H1 (cell line): Measurements from ENCODE around the gene LMNTD1. TPM values are rescaled to one million over a fixed set of nuclear protein-coding genes. Genes with fewer than 3 reads are reported as not detected.

Experiments
- CTCF ChIA-PET: fragments of 300-600 bp; sonication (Branson Sonifier 250); formaldehyde crosslinking; loops from one replicate; lab custom pipeline; 2021; ENCODE audit not compliant: partially characterized antibody; lab: Charles Lee
- POLR2A ChIA-PET: fragments of 300-600 bp; sonication (Branson Sonifier 250); formaldehyde crosslinking; loops from one replicate; lab custom pipeline; 2021; ENCODE audit warnings: inconsistent platforms; ENCODE audit not compliant: partially characterized antibody; lab: Charles Lee
- DNase-seq, 2 experiments: peaks; one replicate each; pipeline versions ENCODE4 v3.0.0 to v3.0.0-alpha.2; 2010 to 2022; ENCODE audit warnings: low spot score in 2 of 2, low read depth in 1 of 2, mixed read lengths in 1 of 2
- FAIRE-seq: peaks from 2 replicates; lab custom pipeline; 2011; peaks lifted over from hg19 to GRCh38; lab: Jason Lieb, UNC
- H2AFZ ChIP-seq: 2 replicates; pipeline ENCODE4 v1.8.1; 2012; ENCODE audit warnings: low read length, inconsistent platforms
- H2AK5ac ChIP-seq: 2 replicates; pipeline ENCODE4 v1.6.1; 2013; ENCODE audit warnings: low read depth, low read length
- H2BK120ac ChIP-seq: replicated peaks from 2 replicates; pipeline ENCODE3; 2013; ENCODE audit warnings: low read depth, low read length, inconsistent platforms
- H2BK12ac ChIP-seq: 2 replicates; pipeline ENCODE4 v1.6.1; 2013; ENCODE audit warnings: low read depth, low read length
- H2BK15ac ChIP-seq: 2 replicates; pipeline ENCODE4 v1.6.1; 2013; ENCODE audit warnings: low read length
- H2BK20ac ChIP-seq: 2 replicates; pipeline ENCODE4 v1.6.1; 2013; ENCODE audit warnings: low read length
- H2BK5ac ChIP-seq: 2 replicates; pipeline ENCODE4 v1.6.1; 2013; ENCODE audit warnings: low read depth, low read length
- H3K14ac ChIP-seq: 2 replicates; pipeline ENCODE4 v1.6.1; 2013; ENCODE audit warnings: inconsistent platforms; ENCODE audit not compliant: insufficient read length
- H3K18ac ChIP-seq: 2 replicates; pipeline ENCODE4 v1.6.1; 2013; ENCODE audit warnings: low read length; ENCODE audit errors: extremely low read depth
- H3K23ac ChIP-seq: 2 replicates; pipeline ENCODE4 v1.6.1; 2013; ENCODE audit warnings: inconsistent platforms; ENCODE audit not compliant: insufficient read length
- H3K23me2 ChIP-seq: 2 replicates; pipeline ENCODE4 v1.6.1; 2013; ENCODE audit warnings: low read depth, low read length
- H3K27ac ChIP-seq: 2 replicates; pipeline ENCODE4 v1.6.1; 2011; ENCODE audit warnings: low read depth, low read length, inconsistent platforms
- H3K27me3 ChIP-seq, 4 experiments: replicated peaks in 1 of 4; 1 replicate in 1 of 4; 2 replicates in 3 of 4; pipeline versions ENCODE4 v1.6.1 to v1.8.1; 2011 to 2013; ENCODE audit warnings: low read length in 3 of 4, mild to moderate bottlenecking in 3 of 4, inconsistent platforms in 2 of 4, mixed read lengths in 2 of 4, moderate library complexity in 1 of 4; ENCODE audit not compliant: control insufficient read depth in 3 of 4, insufficient read depth in 3 of 4; ENCODE audit errors: extremely low read depth in 1 of 4
- H3K36me3 ChIP-seq, 4 experiments: 2 replicates each; pipeline versions ENCODE4 v1.6.1 to v1.8.1; 2011 to 2013; ENCODE audit warnings: mild to moderate bottlenecking in 4 of 4, low read length in 3 of 4, moderate library complexity in 2 of 4, control low read depth in 1 of 4, inconsistent platforms in 1 of 4; ENCODE audit not compliant: insufficient read depth in 4 of 4, control insufficient read depth in 2 of 4
- H3K4ac ChIP-seq: replicated peaks from 2 replicates; pipeline ENCODE3; 2013; ENCODE audit warnings: low read length, low read depth, mixed read lengths, inconsistent platforms; ENCODE audit not compliant: insufficient read length
- H3K4me1 ChIP-seq, 4 experiments: replicated peaks in 1 of 4; 1 replicate in 1 of 4; 2 replicates in 3 of 4; pipeline versions ENCODE4 v1.6.1 to v1.8.1; 2011 to 2013; ENCODE audit warnings: low read length in 3 of 4, inconsistent platforms in 2 of 4, mixed read lengths in 1 of 4; ENCODE audit not compliant: insufficient read depth in 4 of 4, control insufficient read depth in 3 of 4
- H3K4me2 ChIP-seq, 2 experiments: 2 replicates each; pipeline versions ENCODE4 v1.6.1 to v1.8.1; 2011 to 2013; ENCODE audit warnings: low read depth in 2 of 2, low read length in 2 of 2, control low read depth in 1 of 2, inconsistent platforms in 1 of 2, mild to moderate bottlenecking in 1 of 2; ENCODE audit not compliant: insufficient read depth in 1 of 2
- H3K4me3 ChIP-seq, 4 experiments: fragments of 200-600, 300-600 bp in 1 of 4; sonication (generic), shearing (Covaris generic), sonication (Bioruptor Twin) in 1 of 4; 2 replicates each; pipeline versions ENCODE4 v1.5.1 to v1.8.1; 2011 to 2016; ENCODE audit warnings: low read length in 4 of 4, low read depth in 3 of 4, control low read depth in 2 of 4, inconsistent platforms in 2 of 4, mild to moderate bottlenecking in 2 of 4, mixed read lengths in 1 of 4, moderate library complexity in 1 of 4; ENCODE audit not compliant: insufficient read depth in 2 of 4; ENCODE audit errors: extremely low read depth in 1 of 4
- H3K56ac ChIP-seq: replicated peaks from 2 replicates; pipeline ENCODE3; 2013; ENCODE audit warnings: low read depth, mild to moderate bottlenecking, mixed read lengths, low read length, inconsistent platforms; ENCODE audit not compliant: insufficient read length
- H3K79me1 ChIP-seq: 2 replicates; pipeline ENCODE4 v1.6.1; 2013; ENCODE audit warnings: low read depth, low read length, control low read depth
- H3K79me2 ChIP-seq, 2 experiments: 2 replicates each; pipeline versions ENCODE4 v1.6.1 to v1.8.1; 2012 to 2013; ENCODE audit warnings: low read length in 2 of 2, mild to moderate bottlenecking in 2 of 2, inconsistent platforms in 1 of 2; ENCODE audit not compliant: insufficient read depth in 2 of 2, control insufficient read depth in 1 of 2
- H3K9ac ChIP-seq, 4 experiments: replicated peaks in 1 of 4; 1 replicate in 1 of 4; 2 replicates in 3 of 4; pipeline versions ENCODE4 v1.6.1 to v1.8.1; 2011 to 2013; ENCODE audit warnings: low read depth in 3 of 4, low read length in 3 of 4, control low read depth in 2 of 4, mild to moderate bottlenecking in 2 of 4, moderate library complexity in 2 of 4, inconsistent platforms in 1 of 4; ENCODE audit errors: extremely low read depth in 1 of 4
- H3K9me3 ChIP-seq, 2 experiments: 2 replicates each; pipeline versions ENCODE4 v1.6.1 to v1.8.1; 2012 to 2013; ENCODE audit warnings: mild to moderate bottlenecking in 2 of 2, moderate library complexity in 2 of 2, control low read depth in 1 of 2, inconsistent platforms in 1 of 2, low read depth in 1 of 2, low read length in 1 of 2, mixed read lengths in 1 of 2; ENCODE audit not compliant: insufficient read depth in 2 of 2
- H4K20me1 ChIP-seq, 2 experiments: replicated peaks in 1 of 2; 2 replicates each; pipeline versions ENCODE3 to v1.8.1; 2011 to 2013; ENCODE audit warnings: inconsistent platforms in 2 of 2, low read length in 2 of 2, mild to moderate bottlenecking in 1 of 2; ENCODE audit not compliant: insufficient read depth in 2 of 2, control insufficient read depth in 1 of 2
- H4K5ac ChIP-seq: 2 replicates; pipeline ENCODE4 v1.6.1; 2013; ENCODE audit warnings: low read length, low read depth, mixed read lengths, inconsistent platforms; ENCODE audit not compliant: insufficient read length
- H4K8ac ChIP-seq: 2 replicates; pipeline ENCODE4 v1.8.0; 2013; ENCODE audit warnings: mild to moderate bottlenecking, moderate library complexity, low read length, inconsistent platforms; ENCODE audit not compliant: insufficient read depth; ENCODE audit errors: extremely low read depth
- H4K91ac ChIP-seq: replicated peaks from 2 replicates; pipeline ENCODE3; 2013; ENCODE audit warnings: low read length, mixed read lengths, inconsistent platforms; ENCODE audit not compliant: insufficient read length
- ASH2L ChIP-seq: fragments of 200-600, 300-600 bp; sonication (generic); IDR thresholded peaks from one replicate; pipeline ENCODE4 v1.7.1; 2017; ENCODE audit warnings: low read length
- EP300 ChIP-seq, 2 experiments: IDR thresholded peaks; 1 replicate in 1 of 2; 2 replicates in 1 of 2; pipeline ENCODE4 v1.6.1; 2011 to 2012; ENCODE audit warnings: low read depth in 2 of 2, low read length in 2 of 2, mild to moderate bottlenecking in 2 of 2, borderline replicate concordance in 1 of 2, inconsistent platforms in 1 of 2, moderate library complexity in 1 of 2
- HDAC6 ChIP-seq: IDR thresholded peaks from one replicate; pipeline ENCODE4 v1.7.1; 2012; ENCODE audit warnings: low read depth, mild to moderate bottlenecking, inconsistent platforms, low read length, moderate library complexity
- POLR2A ChIP-seq, 2 experiments: IDR thresholded peaks; 1 replicate in 1 of 2; 2 replicates in 1 of 2; pipeline ENCODE4 v1.6.1; 2011; ENCODE audit warnings: low read depth in 2 of 2, low read length in 2 of 2, mild to moderate bottlenecking in 2 of 2; ENCODE audit errors: control extremely low read depth in 1 of 2
- POU5F1 ChIP-seq: IDR thresholded peaks from 2 replicates; pipeline ENCODE4 v1.6.1; 2011; ENCODE audit warnings: low read depth, mild to moderate bottlenecking, low read length, moderate library complexity
- RAD21 ChIP-seq, 2 experiments: IDR thresholded peaks in 1 of 2; conservative IDR thresholded peaks in 1 of 2; 2 replicates each; pipeline ENCODE4 v1.6.1; 2011; ENCODE audit warnings: low read depth in 2 of 2, low read length in 2 of 2, improper control_type of control experiment in 1 of 2, inconsistent platforms in 1 of 2, mild to moderate bottlenecking in 1 of 2, moderate library complexity in 1 of 2
- RFX5 ChIP-seq: IDR thresholded peaks from 2 replicates; pipeline ENCODE4 v1.6.1; 2011; ENCODE audit warnings: low read depth, low read length, improper control_type of control experiment, borderline replicate concordance
- RNF2 ChIP-seq: fragments of 200-900, 300-1000 bp; sonication (generic); IDR thresholded peaks from 2 replicates; pipeline ENCODE4 v1.7.1; 2016; ENCODE audit warnings: borderline replicate concordance, low read depth, mild to moderate bottlenecking, antibody characterized with exemption, low read length; ENCODE audit not compliant: poor library complexity, severe bottlenecking; ENCODE audit errors: missing control alignments
- SIN3A ChIP-seq, 2 experiments: IDR thresholded peaks in 1 of 2; conservative IDR thresholded peaks in 1 of 2; 2 replicates each; pipeline ENCODE4 v1.6.1; 2011 to 2012; ENCODE audit warnings: low read length in 2 of 2, improper control_type of control experiment in 1 of 2, low read depth in 1 of 2, mild to moderate bottlenecking in 1 of 2
- SIRT6 ChIP-seq: IDR thresholded peaks from one replicate; pipeline ENCODE4 v1.7.1; 2012; ENCODE audit warnings: low read length, inconsistent platforms
- TAF7 ChIP-seq: optimal IDR thresholded peaks from 2 replicates; pipeline ENCODE3; 2011; ENCODE audit warnings: low read depth, mild to moderate bottlenecking, inconsistent platforms, low read length, moderate library complexity, borderline replicate concordance
- TEAD4 ChIP-seq: IDR thresholded peaks from 2 replicates; pipeline ENCODE4 v1.6.1; 2012; ENCODE audit warnings: low read depth, low read length, inconsistent platforms, mixed read lengths
- WGBS, 2 experiments: shearing (Covaris generic) in 1 of 2; methylation state at CpG; one replicate each; pipeline versions ENCODE4 v1.1.6 to v1.1.7; 2013 to 2015; ENCODE audit warnings: low lambda C conversion rate in 2 of 2, mixed read lengths in 2 of 2, inconsistent platforms in 1 of 2, low coverage in 1 of 2, missing lambda C conversion rate in 1 of 2; ENCODE audit not compliant: insufficient replicate concordance in 2 of 2, insufficient coverage in 1 of 2, insufficient read length in 1 of 2; ENCODE audit errors: extremely low coverage in 1 of 2, missing lambda C conversion rate in 1 of 2; 5-methylcytosine and 5-hydroxymethylcytosine counted together
- polyA plus RNA-seq, 7 experiments: library from polyadenylated mRNA; depleted of rRNA in 3 of 7; stranded (reverse) in 5 of 7; unstranded in 2 of 7; fragments of >200 nt in 5 of 7; fragments of 200-250 nt in 2 of 7; gene quantifications; 1 replicate in 5 of 7; 2 replicates in 1 of 7; 4 replicates in 1 of 7; pipeline versions ENCODE4 v1.2.1 to v1.2.3, GENCODE V29; 2011 to 2013; ENCODE audit warnings: missing spikeins in 2 of 7, mixed read lengths in 2 of 7
- total RNA-seq: library from RNA; stranded (reverse); fragmentation: NEBNext Ultra II Directional; extraction: Animal tissue kit (Norgen Biotek cat#: 25700); gene quantifications from 2 replicates; pipeline ENCODE4 v1.2.1, GENCODE V29; 2021
- TF ChIP-seq, protein P1 (sequence below): IDR thresholded peaks from 2 replicates; pipeline ENCODE4 v1.6.1; 2012; ENCODE audit warnings: inconsistent platforms

Gene LMNTD1
- total and polyA plus RNA-seq, 2 of the 8 experiments (the other 6 are each of a cell fraction or from before 2014, with no cell fraction given): not detected

DNA sequence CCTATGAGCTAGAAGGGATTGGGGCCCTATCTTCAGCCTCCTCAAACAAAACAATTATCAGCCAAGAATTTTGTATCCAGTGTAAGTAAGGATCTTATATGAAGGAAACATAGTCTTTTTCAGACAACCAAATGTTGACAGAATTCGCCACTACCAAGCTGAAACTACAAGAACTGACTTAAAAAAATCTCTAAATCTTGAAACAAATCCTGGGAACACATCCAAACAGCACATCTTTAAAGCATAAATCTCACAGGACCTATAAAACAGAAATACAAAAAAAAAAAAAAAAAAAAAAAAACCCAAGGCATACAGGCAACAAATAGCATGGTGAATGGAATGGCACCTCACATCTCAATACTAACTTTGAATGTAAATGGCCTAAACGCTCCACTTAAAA, 41.3 kb upstream of the LMNTD1 start:
- no peak overlapping the region for H2BK5ac ChIP-seq
- CTCF ChIA-PET: interaction anchor here (0.6 to 2.0 kb wide), 3 partner anchors 11 to 1028 kb away, joined by 3 to 8 read pairs (median 3); no protein-coding TSS in a partner anchor
- 93% methylated on average over 2 of the region's 2 CpGs; no CpG with 5 or more reads in 1 of the 2 experiments for WGBS, 2 experiments
- TF ChIP-seq TAF7 (no peak), EP300 (IDR thresholded peaks at IDR 0.05; ENCODE audit: borderline replicate concordance in 1 of 2, low read depth in 2 of 2, low read length in 2 of 2) (no peak), SIN3A (conservative IDR thresholded peaks at IDR 0.05 in 1 of 2, IDR thresholded peaks at IDR 0.05 in 1 of 2; ENCODE audit: low read depth in 1 of 2, low read length in 2 of 2) (no peak), RNF2 (no peak), RFX5 (no peak), RAD21 (IDR thresholded peaks at IDR 0.05 in 1 of 2, conservative IDR thresholded peaks at IDR 0.05 in 1 of 2; ENCODE audit: low read depth in 2 of 2, low read length in 2 of 2) (no peak), ASH2L (no peak), SIRT6 (no peak), POLR2A (IDR thresholded peaks at IDR 0.05; ENCODE audit: control extremely low read depth in 1 of 2, low read depth in 2 of 2, low read length in 2 of 2) (no peak), HDAC6 (no peak), POU5F1 (no peak), TEAD4 (no peak)
- TF ChIP-seq, protein P1, sequence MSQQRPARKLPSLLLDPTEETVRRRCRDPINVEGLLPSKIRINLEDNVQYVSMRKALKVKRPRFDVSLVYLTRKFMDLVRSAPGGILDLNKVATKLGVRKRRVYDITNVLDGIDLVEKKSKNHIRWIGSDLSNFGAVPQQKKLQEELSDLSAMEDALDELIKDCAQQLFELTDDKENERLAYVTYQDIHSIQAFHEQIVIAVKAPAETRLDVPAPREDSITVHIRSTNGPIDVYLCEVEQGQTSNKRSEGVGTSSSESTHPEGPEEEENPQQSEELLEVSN: no peak

More for the DNA sequence above, 41.3 kb upstream of the LMNTD1 start:
- no peak overlapping the region for H3K4ac ChIP-seq
- no peaks in the 10 kb centered on the region for H3K4me1 ChIP-seq
- no peak overlapping the region for H3K4me3 ChIP-seq
- no peaks in the 10 kb centered on the region for H3K79me2 ChIP-seq
- H4K91ac ChIP-seq: no peak overlapping the region
- no peak overlapping the region for H2AFZ ChIP-seq
- DNase-seq: no peak
- no peak overlapping the region for H2BK12ac ChIP-seq
- H4K20me1 ChIP-seq: no peaks in the 10 kb centered on the region
- POLR2A ChIA-PET: no interaction called here
- H3K9me3 ChIP-seq: peaks cover 2 to 4% of the 10 kb centered on the region in 2 experiments; a peak in 1 of 4 replicates
- no peak overlapping the region for H4K8ac ChIP-seq
- H3K36me3 ChIP-seq: no peaks in the 10 kb centered on the region
- no peak overlapping the region for H2BK120ac ChIP-seq
- no peak overlapping the region for H3K18ac ChIP-seq
- H3K79me1 ChIP-seq: no peaks in the 10 kb centered on the region
- no peaks in the 10 kb centered on the region for H3K27me3 ChIP-seq
- FAIRE-seq: no peak
- no peak overlapping the region for H3K14ac ChIP-seq
- H3K23ac ChIP-seq: no peak overlapping the region
- H2BK20ac ChIP-seq: no peak overlapping the region
- H3K9ac ChIP-seq: no peak overlapping the region
- H3K56ac ChIP-seq: no peak overlapping the region
- no peak overlapping the region for H4K5ac ChIP-seq
- no peak overlapping the region for H2BK15ac ChIP-seq
- H3K27ac ChIP-seq: no peak overlapping the region
- H3K23me2 ChIP-seq: no peaks in the 10 kb centered on the region
- no peak overlapping the region for H3K4me2 ChIP-seq
- H2AK5ac ChIP-seq: no peak overlapping the region
